GM21786 (cell line): ENCODE measurements around the gene NAA35.
"Not testable (repeated sequence)": the region's sequence is repeated elsewhere in the genome, so short reads cannot be mapped to it uniquely, and the experiment has no call there.

Experiments used
- ATAC-seq: cut with Tn5 transposase; IDR thresholded peaks from one replicate; pipeline ENCODE4 v1.9.1; 2021; ENCODE audit not compliant: unreplicated experiment

The NAA35 gene

GRCh38 chr9:85943757-85944430, 2.9 kb downstream of the NAA35 start:
- ATAC-seq = no peak

GRCh38 chr9:85944672-85945071, 3.7 kb downstream of the NAA35 start:
- no peak for ATAC-seq

DNA sequence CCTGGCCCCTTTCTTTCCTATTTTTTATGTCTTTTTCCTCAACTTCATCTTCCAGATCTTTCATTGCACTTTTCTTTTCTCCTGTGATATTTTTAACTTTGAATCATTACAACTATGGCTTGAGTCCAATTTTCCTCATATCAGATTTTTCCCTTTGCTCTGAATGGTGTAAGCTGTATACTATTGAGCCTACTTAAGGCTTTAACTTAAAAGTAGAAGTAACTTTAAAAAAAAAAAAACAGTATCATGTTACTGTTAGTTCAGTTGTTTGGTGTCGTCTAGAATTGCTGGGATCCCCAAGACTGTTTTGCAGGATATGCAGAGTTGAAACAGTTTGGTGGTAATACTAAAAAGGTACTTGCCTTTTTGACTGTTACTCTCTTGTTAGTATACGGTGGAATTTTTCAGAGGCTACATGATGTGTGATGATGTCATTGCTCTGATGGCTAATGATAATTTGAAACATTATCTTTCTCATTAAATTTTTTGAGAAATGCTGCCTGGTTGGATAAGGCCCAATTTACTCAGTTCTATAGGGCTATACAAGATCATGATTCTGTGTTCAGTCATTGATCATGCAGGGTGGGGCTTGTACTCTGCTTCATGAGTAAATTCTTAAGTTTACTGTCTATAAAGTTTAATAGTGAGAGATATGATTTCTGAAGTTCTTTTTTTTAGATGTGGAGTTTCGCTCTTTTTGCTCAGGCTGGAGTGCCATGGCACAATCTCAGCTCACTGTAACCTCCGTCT, 8.8 kb downstream of the NAA35 start:
- no peak for ATAC-seq

GRCh38 chr9:85959955-85960354, 19.0 kb downstream of the NAA35 start:
- no peak for ATAC-seq

DNA sequence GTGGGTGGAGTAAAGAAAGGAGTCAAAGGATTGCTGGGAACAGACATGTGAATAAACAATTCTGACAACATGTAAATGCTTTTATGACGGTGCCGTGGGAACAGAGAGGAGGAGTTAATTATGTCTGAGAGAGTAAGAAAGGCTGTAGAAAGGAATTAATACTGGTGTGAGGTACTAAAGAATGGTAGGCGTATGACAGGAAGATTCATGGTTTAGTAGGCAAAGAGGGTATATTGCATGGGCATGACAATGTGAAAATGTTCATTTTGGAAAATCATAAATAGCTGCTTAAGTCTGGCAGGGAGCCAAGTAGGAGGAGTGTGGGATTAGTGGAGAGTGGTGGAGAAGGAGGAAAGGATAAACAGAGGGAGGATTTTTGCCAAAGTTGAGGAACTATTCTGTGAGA, 19.7 kb downstream of the NAA35 start:
- ATAC-seq = no peak

- ATAC-seq = no peak
Observed at GRCh38 chr9:85964526-85964925, 23.6 kb downstream of the NAA35 start.

- ATAC-seq = no peak
Observed at GRCh38 chr9:85964949-85965348, 24.0 kb downstream of the NAA35 start.

GRCh38 chr9:85969727-85970126, 28.8 kb downstream of the NAA35 start:
- no peak for ATAC-seq

GRCh38 chr9:85971731-85972130, 30.8 kb downstream of the NAA35 start:
- ATAC-seq = no peak

DNA sequence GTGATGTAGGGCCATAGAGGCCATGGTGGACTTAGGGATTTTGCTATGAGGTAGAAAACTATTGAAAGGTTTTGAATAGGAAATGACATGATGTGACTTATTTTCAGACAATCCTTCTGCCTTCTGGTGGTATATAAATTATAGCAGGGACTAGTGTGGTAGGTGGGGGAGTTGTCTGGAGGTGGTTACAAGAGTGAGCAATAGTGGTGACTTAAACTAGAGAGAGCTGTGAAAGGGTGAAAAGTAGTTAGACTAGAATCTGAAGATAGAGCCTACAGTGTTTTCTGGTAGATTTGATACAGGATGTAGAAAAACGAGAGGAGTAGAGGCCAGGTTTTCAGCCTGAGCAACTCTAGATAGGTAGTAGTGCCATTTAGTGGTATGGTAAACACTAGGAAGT, 32.3 kb downstream of the NAA35 start:
- no peak for ATAC-seq

DNA sequence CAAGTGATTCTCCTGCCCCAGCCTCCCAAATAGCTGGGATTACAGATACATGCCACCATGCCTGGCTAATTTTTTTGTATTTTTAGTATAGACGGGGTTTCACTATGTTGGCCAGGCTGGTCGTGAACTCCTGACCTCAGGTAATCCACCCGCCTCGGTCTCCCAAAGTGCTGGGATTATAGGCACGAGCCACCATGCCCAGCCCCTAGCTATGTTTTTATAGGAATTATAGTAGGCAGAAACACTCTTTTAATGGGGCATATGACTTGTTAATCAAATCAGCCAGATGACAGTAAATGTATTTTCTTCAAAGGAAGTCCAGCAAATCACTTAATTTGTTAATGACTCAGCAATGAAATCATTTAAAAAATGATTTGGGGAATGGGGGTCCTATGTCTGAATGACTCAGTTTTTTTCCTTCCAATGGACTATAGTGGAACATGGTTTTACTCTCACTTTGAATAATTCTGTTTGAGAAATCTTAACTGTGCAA, 33.2 kb downstream of the NAA35 start:
- not testable (repeated sequence) for ATAC-seq

DNA sequence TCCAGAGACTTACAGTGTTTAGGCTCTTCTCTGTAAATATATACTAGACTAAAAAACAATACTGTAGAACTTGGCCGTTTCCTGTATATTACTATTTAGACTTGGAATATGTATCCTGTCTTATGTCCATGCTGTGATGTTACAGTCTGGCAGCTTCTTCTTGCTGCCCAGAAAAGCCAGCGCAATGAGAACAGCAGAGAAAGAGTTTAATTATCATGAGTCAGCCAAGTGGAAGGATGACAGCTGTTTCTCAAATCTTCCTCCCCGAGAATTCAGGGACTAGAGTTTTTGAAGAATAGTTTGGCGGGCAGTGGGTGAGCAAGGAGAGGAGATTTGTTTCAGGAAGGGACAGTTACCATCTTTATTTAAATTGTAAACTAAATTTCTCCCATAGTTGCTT, 37.5 kb downstream of the NAA35 start:
- no peak for ATAC-seq

GRCh38 chr9:85981369-85981768, 40.4 kb downstream of the NAA35 start:
- no peak for ATAC-seq

DNA sequence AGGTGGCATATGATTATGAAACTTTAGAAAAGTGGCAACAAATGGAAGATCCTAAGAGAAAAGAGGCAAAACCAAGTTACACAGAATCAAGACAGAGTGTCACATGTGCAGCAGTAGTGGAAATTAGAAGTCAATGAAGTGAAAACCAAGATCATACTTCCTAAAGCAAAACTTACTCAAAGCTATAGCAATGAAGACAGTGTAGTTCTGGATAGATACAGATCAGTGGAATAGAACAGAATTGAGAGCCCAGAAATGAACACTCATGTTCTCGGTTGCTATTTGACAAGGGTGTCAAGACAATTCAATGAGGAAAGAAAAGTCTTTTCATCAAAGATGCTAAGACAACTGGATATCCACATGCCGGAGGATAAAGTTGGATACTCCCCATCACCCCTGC, 43.5 kb downstream of the NAA35 start:
- ATAC-seq = no peak

DNA sequence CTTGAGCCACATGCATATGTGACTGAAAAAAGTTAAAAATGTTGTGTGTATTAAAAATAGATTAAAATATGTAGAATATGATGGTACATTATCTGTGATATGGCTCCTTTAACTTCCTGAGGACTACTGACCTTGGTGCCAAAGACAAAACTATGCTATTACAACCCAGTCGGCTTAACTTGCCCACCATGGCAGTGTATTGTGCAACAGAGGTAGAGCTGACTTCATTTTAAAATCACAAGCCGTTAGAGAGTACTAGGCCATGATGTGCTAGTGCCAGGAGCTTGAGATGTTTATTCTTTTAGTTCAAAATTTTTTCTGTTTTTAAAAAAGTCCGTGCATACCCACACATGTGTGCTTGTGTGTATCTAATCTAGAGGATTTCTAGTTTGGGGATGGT, 46.3 kb downstream of the NAA35 start:
- no peak for ATAC-seq

- no peak for ATAC-seq
Observed at GRCh38 chr9:85994191-85994590, 53.2 kb downstream of the NAA35 start.

DNA sequence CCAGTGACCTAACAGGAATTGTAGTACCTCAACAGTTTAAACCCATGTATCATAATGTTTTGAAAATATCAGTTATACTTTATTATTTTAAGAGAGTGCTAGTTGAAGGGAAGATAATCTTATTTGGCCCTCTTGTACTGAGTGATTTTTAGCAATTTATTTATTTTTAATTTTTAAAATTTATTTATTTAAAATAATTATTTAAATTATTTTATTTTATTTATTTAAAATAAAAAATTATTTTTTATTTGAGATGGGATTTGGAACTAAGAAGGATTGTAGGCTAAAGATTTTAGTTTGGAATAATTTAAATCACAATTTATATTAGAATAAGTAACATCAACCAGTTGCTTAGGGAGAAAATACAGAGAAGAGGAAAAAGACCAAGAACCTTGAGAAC, 54.2 kb downstream of the NAA35 start:
- no peak for ATAC-seq

DNA sequence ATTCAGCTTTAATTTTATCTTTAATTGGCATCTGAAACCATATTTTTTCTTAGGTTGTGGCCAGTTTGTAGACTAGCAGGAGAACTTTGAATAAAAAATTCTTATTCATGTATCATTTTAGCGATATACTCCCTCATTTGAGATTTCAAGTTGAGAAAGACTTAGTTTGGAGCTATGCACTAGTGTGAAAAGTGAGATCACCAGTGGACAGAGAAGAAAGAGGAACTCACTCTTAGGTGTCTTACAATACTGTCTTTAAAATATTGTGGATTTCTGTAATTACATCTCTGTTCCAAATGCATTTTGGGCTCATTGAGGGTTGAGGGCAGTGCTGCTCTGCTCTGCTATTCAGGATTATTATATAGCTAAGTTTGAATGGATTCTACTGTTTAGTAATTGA, 54.7 kb downstream of the NAA35 start:
- no peak for ATAC-seq

GRCh38 chr9:86005253-86005775, 64.4 kb downstream of the NAA35 start:
- ATAC-seq = no peak

GRCh38 chr9:86009133-86009532, 68.2 kb downstream of the NAA35 start:
- ATAC-seq = no peak

- ATAC-seq = no peak
Observed at GRCh38 chr9:86020731-86021130, 79.8 kb downstream of the NAA35 start.

DNA sequence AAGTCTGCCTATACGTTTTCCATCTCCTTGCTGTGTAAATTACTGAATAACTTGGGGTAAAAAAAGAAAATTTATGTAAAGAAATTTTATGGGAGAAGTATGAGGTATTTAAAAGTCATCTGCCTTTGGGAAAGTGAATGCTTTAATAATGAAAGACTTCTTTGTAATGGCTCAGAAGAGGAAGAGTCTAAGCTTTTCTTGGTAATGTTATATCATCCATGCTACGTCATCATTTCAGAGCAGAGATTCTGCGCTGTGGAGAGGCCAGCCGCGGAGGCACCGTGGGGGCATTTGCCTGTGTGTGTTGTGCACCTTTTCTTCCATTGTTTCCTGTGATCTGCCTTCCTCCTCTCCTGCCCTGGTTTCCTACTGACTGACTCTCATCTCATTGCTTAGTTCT, 80.2 kb downstream of the NAA35 start:
- no peak for ATAC-seq
